HG02678 (cell line): ENCODE results near the gene NCF4.

Source experiments
- ATAC-seq: cut with Tn5 transposase; IDR thresholded peaks from one replicate; pipeline ENCODE4 v1.9.1; 2021; ENCODE audit warnings: mild to moderate bottlenecking, moderate library complexity; ENCODE audit not compliant: unreplicated experiment

The NCF4 gene

GRCh38 chr22:36860821-36861659, at the start of gene NCF4:
Gene NCF4, plus strand, starts transcription at chr22:36861006. Its CDS starts 166 bp downstream, at chr22:36861172.
- ATAC-seq = peak; percentile 60

GRCh38 chr22:36811094-36811800, 49.6 kb upstream of the NCF4 start:
- ATAC-seq = no peak

GRCh38 chr22:36814801-36815200, 46.0 kb upstream of the NCF4 start:
- no peak for ATAC-seq

- ATAC-seq = no peak
Measured at GRCh38 chr22:36815558-36816338, 45.1 kb upstream of the NCF4 start.

GRCh38 chr22:36816339-36816635, 44.5 kb upstream of the NCF4 start:
- ATAC-seq = no peak

- ATAC-seq = no peak
Measured at GRCh38 chr22:36816636-36817524, 43.9 kb upstream of the NCF4 start, which contains the start of gene PVALB. Gene PVALB, minus strand, starts transcription at chr22:36817035. Its CDS starts 30 bp downstream, at chr22:36817005.

GRCh38 chr22:36817525-36817848, 43.3 kb upstream of the NCF4 start:
- no peak for ATAC-seq

- ATAC-seq = no peak
Measured at GRCh38 chr22:36818010-36818642, 42.7 kb upstream of the NCF4 start.

GRCh38 chr22:36819112-36819511, 41.7 kb upstream of the NCF4 start:
- no peak for ATAC-seq

- ATAC-seq = no peak
Measured at GRCh38 chr22:36822581-36822980, 38.2 kb upstream of the NCF4 start.

GRCh38 chr22:36823186-36823839, 37.5 kb upstream of the NCF4 start:
- ATAC-seq = no peak

- ATAC-seq = no peak
Measured at GRCh38 chr22:36824655-36825054, 36.2 kb upstream of the NCF4 start.

GRCh38 chr22:36826262-36826661, 34.5 kb upstream of the NCF4 start:
- no peak for ATAC-seq

GRCh38 chr22:36828815-36829214, 32.0 kb upstream of the NCF4 start:
- ATAC-seq = no peak

GRCh38 chr22:36829370-36830002, 31.3 kb upstream of the NCF4 start:
- ATAC-seq = no peak

GRCh38 chr22:36830601-36831000, 30.2 kb upstream of the NCF4 start:
- no peak for ATAC-seq

GRCh38 chr22:36831206-36831605, 29.6 kb upstream of the NCF4 start:
- ATAC-seq = no peak

- no peak for ATAC-seq
Measured at GRCh38 chr22:36831717-36832116, 29.1 kb upstream of the NCF4 start.

GRCh38 chr22:36833073-36833472, 27.7 kb upstream of the NCF4 start:
- ATAC-seq = no peak
